Endothelial cell of umbilical vein (primary cell): ENCODE measurements around the gene KCNH5. TPM values are rescaled to one million over a fixed set of nuclear protein-coding genes. Genes with fewer than 3 reads are reported as not detected.

Source experiments
- BruUV-seq: library from RNA; stranded (reverse); fragments of 400-500 nt; replicated peaks from 2 replicates; lab custom pipeline; 2021; lab: Mats Ljungman, UMichigan
- CTCF ChIA-PET: fragments of 300-600, 350-600 bp; sonication (Branson Sonifier 250); formaldehyde crosslinking; loops from one replicate; lab custom pipeline; 2021; ENCODE audit warnings: antibody characterized with exemption, inconsistent platforms; lab: Charles Lee
- POLR2A ChIA-PET: fragments of 300-600, 350-600 bp; sonication (Branson Sonifier 250); formaldehyde crosslinking; loops from one replicate; lab custom pipeline; 2021; ENCODE audit warnings: antibody characterized with exemption, inconsistent platforms; lab: Charles Lee
- DNase-seq: peaks from one replicate; pipeline ENCODE4 v3.0.0-alpha.2; 2011; ENCODE audit warnings: low read depth, low spot score
- FAIRE-seq: peaks from 2 replicates; lab custom pipeline; 2011; peaks lifted over from hg19 to GRCh38; lab: Jason Lieb, UNC
- H2AFZ ChIP-seq: 2 replicates; pipeline ENCODE4 v1.6.0; 2012; ENCODE audit warnings: low read depth, low read length, control low read depth, inconsistent platforms
- H3K27ac ChIP-seq: 2 replicates; pipeline ENCODE4 v1.5.1; 2011; ENCODE audit warnings: low read depth, mild to moderate bottlenecking, control low read depth, low read length, moderate library complexity; ENCODE audit not compliant: insufficient read depth
- H3K27me3 ChIP-seq, 2 experiments: 2 replicates each; pipeline versions ENCODE4 v1.6.0 to v1.6.1; 2011; ENCODE audit warnings: low read length in 2 of 2, mixed read lengths in 1 of 2; ENCODE audit not compliant: control insufficient read depth in 2 of 2, insufficient read depth in 2 of 2
- H3K36me3 ChIP-seq, 2 experiments: 2 replicates in 1 of 2; 3 replicates in 1 of 2; pipeline ENCODE4 v1.5.1; 2011; ENCODE audit warnings: low read length in 2 of 2, mild to moderate bottlenecking in 1 of 2, moderate library complexity in 1 of 2; ENCODE audit not compliant: control insufficient read depth in 2 of 2, insufficient read depth in 2 of 2; ENCODE audit errors: extremely low read depth in 1 of 2
- H3K4me1 ChIP-seq: 3 replicates; pipeline ENCODE4 v1.5.1; 2011; ENCODE audit warnings: mild to moderate bottlenecking, low read length; ENCODE audit not compliant: control insufficient read depth, insufficient read depth; ENCODE audit errors: extremely low read depth
- H3K4me2 ChIP-seq: 2 replicates; pipeline ENCODE4 v1.6.1; 2011; ENCODE audit warnings: low read length, control low read depth, mixed read lengths; ENCODE audit not compliant: insufficient read depth
- H3K4me3 ChIP-seq, 3 experiments: fragments of 200-600 bp in 1 of 3; sonication (generic), shearing (Covaris generic) in 1 of 3; replicated peaks in 1 of 3; 2 replicates each; pipeline ENCODE4 v1.5.1; 2011 to 2016; ENCODE audit warnings: control low read depth in 3 of 3, low read length in 3 of 3, mild to moderate bottlenecking in 2 of 3, inconsistent platforms in 1 of 3, low read depth in 1 of 3, moderate library complexity in 1 of 3; ENCODE audit not compliant: insufficient read depth in 1 of 3
- H3K79me2 ChIP-seq: 2 replicates; pipeline ENCODE4 v1.6.0; 2012; ENCODE audit warnings: low read length, inconsistent platforms; ENCODE audit not compliant: control insufficient read depth, insufficient read depth
- H3K9ac ChIP-seq: replicated peaks from 2 replicates; pipeline ENCODE3; 2011; ENCODE audit warnings: low read length, control low read depth; ENCODE audit not compliant: insufficient read depth; ENCODE audit errors: extremely low read depth
- H3K9me1 ChIP-seq: replicated peaks from 3 replicates; pipeline ENCODE4 v1.6.0; 2011; ENCODE audit warnings: mild to moderate bottlenecking, low read length; ENCODE audit not compliant: control insufficient read depth, insufficient read depth; ENCODE audit errors: extremely low read depth
- H3K9me3 ChIP-seq: replicated peaks from 2 replicates; pipeline ENCODE4 v1.5.1; 2012; ENCODE audit warnings: low read length, inconsistent platforms; ENCODE audit not compliant: control insufficient read depth, insufficient read depth
- H4K20me1 ChIP-seq: replicated peaks from 2 replicates; pipeline ENCODE3; 2011; ENCODE audit warnings: mild to moderate bottlenecking, low read length; ENCODE audit not compliant: control insufficient read depth, insufficient read depth; ENCODE audit errors: extremely low read depth
- EZH2 ChIP-seq: IDR thresholded peaks from 2 replicates; pipeline ENCODE4 v1.6.1; 2012; ENCODE audit warnings: borderline replicate concordance, low read depth, mild to moderate bottlenecking, moderate library complexity, low read length, inconsistent platforms; ENCODE audit not compliant: severe bottlenecking
- POLR2A ChIP-seq: IDR thresholded peaks from 2 replicates; pipeline ENCODE4 v1.6.1; 2012; ENCODE audit warnings: low read depth, mild to moderate bottlenecking, control low read depth, low read length
- POLR2AphosphoS5 ChIP-seq: IDR thresholded peaks from 2 replicates; pipeline ENCODE4 v1.6.1; 2012; ENCODE audit warnings: low read depth, mild to moderate bottlenecking, control low read depth, low read length, moderate library complexity; ENCODE audit not compliant: insufficient read depth
- dilution Hi-C: fragments of 300-500 bp; cut with MboI; formaldehyde crosslinking; loops from one replicate; pipeline ENCODE4 v1.15.0; 2019; ENCODE audit warnings: low sequenced_read_pairs; ENCODE audit not compliant: extremely low pct_ligation_motif_present
- intact Hi-C: fragments of 100-400 bp; cut with micrococcal nuclease; formaldehyde crosslinking; loops from one replicate; pipeline ENCODE4 v1.10.0; 2022
- polyA plus RNA-seq, 4 experiments: library from polyadenylated mRNA; depleted of rRNA in 3 of 4; stranded (reverse) in 3 of 4; unstranded in 1 of 4; fragments of >200 nt; gene quantifications; 2 replicates each; pipeline versions ENCODE4 v1.2.1 to v1.2.3, GENCODE V29; 2011 to 2012; ENCODE audit warnings: missing spikeins in 1 of 4
- total RNA-seq: library from RNA; stranded (reverse); gene quantifications from 2 replicates; pipeline ENCODE4 v1.2.3, GENCODE V29; 2021
- TF ChIP-seq, protein P1 (sequence below), 2 donors: IDR thresholded peaks; 1 replicate in 1 of 2; 2 replicates in 1 of 2; pipeline ENCODE4 v1.5.1; 2011; ENCODE audit warnings: low read length in 2 of 2, mild to moderate bottlenecking in 2 of 2, moderate library complexity in 2 of 2, control low read depth in 1 of 2, inconsistent platforms in 1 of 2, low read depth in 1 of 2; ENCODE audit not compliant: insufficient read depth in 1 of 2; ENCODE audit errors: extremely low read depth in 1 of 2
- TF ChIP-seq, protein P2 (sequence below): IDR thresholded peaks from 2 replicates; pipeline ENCODE4 v1.6.1; 2011; ENCODE audit not compliant: insufficient read depth, insufficient read length

The KCNH5 gene
- total and polyA plus RNA-seq, 2 donors (not counting 3 experiments of a cell fraction or from before 2014, with no cell fraction given), result not detected

DNA sequence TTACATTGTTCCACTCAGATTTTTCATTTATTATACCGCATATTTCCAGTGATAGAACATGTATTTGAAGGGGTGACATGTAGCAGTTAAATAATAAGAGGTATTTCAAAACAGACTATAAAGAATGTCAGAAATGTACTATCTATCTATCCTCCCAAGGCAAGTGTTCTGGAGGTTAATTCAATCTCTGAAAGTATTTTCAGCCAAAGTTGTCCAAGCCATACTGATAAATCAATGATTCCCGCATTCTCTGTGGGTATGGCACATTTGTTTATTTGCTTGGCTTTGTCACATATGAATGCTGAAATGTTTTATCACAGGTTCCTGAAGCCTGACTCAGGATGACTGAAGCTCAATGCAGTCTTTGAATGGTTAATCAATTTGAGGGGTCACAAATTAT lies 35.8 kb downstream of the KCNH5 start:
- no peaks in the 10 kb centered on the region for H3K9me3 ChIP-seq
- no peaks in the 10 kb centered on the region for H3K36me3 ChIP-seq
- TF ChIP-seq POLR2AphosphoS5, result no peak
- ChIA-PET POLR2A (no interaction called here), CTCF (interaction anchor here (1.1 kb wide), 1 partner anchor 830 kb away, joined by 3 read pairs; no protein-coding TSS in a partner anchor)
- no peak overlapping the region for H3K9ac ChIP-seq
- peaks cover 3 to 4% of the 10 kb centered on the region in 2 experiments for H3K27me3 ChIP-seq
- H3K4me1 ChIP-seq, result no peaks in the 10 kb centered on the region
- H3K27ac ChIP-seq, result no peak overlapping the region
- no peak overlapping the region for H3K4me2 ChIP-seq
- BruUV-seq, result no TSS peak
- H3K9me1 ChIP-seq, result no peaks in the 10 kb centered on the region
- no peak for DNase-seq
- H2AFZ ChIP-seq, result no peak overlapping the region
- intact Hi-C loops, result no loop called here
- no peaks in the 10 kb centered on the region for H4K20me1 ChIP-seq
- dilution Hi-C loops, result no loop called here
- no peaks in the 10 kb centered on the region for H3K79me2 ChIP-seq
- FAIRE-seq, result no peak
- no peak overlapping the region for H3K4me3 ChIP-seq

DNA sequence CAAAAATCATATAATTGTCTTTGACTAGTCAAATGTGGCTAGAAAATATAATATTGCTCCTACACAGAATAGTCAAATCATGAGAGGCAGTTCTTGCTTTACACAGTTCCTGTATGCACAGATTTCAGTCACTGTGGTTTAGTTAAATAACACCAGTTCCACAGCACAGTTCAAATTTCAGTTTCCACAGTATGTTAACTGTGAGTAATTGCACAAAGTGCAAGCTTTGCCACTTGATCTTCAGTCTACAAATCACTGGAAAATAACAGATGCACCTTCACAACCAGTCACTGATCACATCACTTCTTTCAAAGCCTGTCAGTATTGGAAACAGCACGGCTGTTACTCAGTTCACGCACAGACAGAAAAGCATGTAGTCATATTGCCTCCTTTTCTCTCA lies 38.7 kb downstream of the KCNH5 start:
- Histone ChIP-seq H3K27ac (no peak overlapping the region), H4K20me1 (no peaks in the 10 kb centered on the region), H3K4me2 (no peak overlapping the region), H3K4me3 (no peak overlapping the region), H3K27me3 (peaks cover 2 to 3% of the 10 kb centered on the region in 2 experiments), H3K4me1 (no peaks in the 10 kb centered on the region), H3K79me2 (no peaks in the 10 kb centered on the region), H2AFZ (no peak overlapping the region), H3K9ac (no peak overlapping the region), H3K9me1 (no peaks in the 10 kb centered on the region), H3K36me3 (no peaks in the 10 kb centered on the region), H3K9me3 (no peaks in the 10 kb centered on the region)
- BruUV-seq, result no TSS peak
- dilution Hi-C loops, result no loop called here
- intact Hi-C loops, result no loop called here
- TF ChIP-seq POLR2A, result no peak
- no peak for TF ChIP-seq EZH2
- TF ChIP-seq, protein P1, sequence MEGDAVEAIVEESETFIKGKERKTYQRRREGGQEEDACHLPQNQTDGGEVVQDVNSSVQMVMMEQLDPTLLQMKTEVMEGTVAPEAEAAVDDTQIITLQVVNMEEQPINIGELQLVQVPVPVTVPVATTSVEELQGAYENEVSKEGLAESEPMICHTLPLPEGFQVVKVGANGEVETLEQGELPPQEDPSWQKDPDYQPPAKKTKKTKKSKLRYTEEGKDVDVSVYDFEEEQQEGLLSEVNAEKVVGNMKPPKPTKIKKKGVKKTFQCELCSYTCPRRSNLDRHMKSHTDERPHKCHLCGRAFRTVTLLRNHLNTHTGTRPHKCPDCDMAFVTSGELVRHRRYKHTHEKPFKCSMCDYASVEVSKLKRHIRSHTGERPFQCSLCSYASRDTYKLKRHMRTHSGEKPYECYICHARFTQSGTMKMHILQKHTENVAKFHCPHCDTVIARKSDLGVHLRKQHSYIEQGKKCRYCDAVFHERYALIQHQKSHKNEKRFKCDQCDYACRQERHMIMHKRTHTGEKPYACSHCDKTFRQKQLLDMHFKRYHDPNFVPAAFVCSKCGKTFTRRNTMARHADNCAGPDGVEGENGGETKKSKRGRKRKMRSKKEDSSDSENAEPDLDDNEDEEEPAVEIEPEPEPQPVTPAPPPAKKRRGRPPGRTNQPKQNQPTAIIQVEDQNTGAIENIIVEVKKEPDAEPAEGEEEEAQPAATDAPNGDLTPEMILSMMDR (IDR thresholded peaks at IDR 0.05; ENCODE audit: extremely low read depth in 1 of 2, insufficient read depth in 1 of 2, low read depth in 1 of 2, low read length in 2 of 2), result no peak
- TF ChIP-seq, protein P2, sequence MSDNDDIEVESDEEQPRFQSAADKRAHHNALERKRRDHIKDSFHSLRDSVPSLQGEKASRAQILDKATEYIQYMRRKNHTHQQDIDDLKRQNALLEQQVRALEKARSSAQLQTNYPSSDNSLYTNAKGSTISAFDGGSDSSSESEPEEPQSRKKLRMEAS, result no peak
- DNase-seq (no peak), FAIRE-seq (no peak)
- ChIA-PET CTCF (interaction anchor here (2.4 kb wide), 1 partner anchor 10 kb away, joined by 7 read pairs; no protein-coding TSS in a partner anchor), POLR2A (no interaction called here)
